ENCODE data around the gene CELA3B. TPM values are rescaled to one million over a fixed set of nuclear protein-coding genes. Genes with fewer than 3 reads are reported as not detected.

Gene CELA3B
- total and polyA plus RNA-seq, 2 experiments from 2014 or later = not detected

DNA sequence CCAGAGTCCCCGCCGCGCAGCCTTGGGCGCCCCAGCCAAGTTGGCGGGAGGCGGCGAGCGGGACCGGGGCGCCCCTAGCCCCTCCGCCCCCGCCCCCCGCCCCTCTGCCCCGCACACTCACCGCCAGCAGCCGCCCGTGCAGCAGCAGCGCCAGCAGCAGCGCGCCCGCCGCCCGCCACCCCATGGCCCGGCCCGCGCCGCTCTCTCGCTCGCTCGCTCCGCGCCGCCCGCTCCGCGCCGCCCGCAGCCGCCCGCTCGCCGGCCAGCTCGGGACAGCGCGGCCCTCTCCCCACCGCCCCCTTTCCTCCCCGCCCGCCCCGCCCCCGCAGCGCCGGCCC, 39.8 kb upstream of the CELA3B start, which contains the start of gene HSPG2:
Gene HSPG2 (minus strand): TSS at position 277 of the 338 bp plus-strand sequence. CDS start 93 bp downstream, at position 184.
- Histone ChIP-seq H3K4me1 (ENCODE audit: low read depth) (peaks cover 61% of the 10 kb centered on the region), H3K27ac (peak within 1 kb of the TSS; percentile 58)
- TF ChIP-seq, protein P1, sequence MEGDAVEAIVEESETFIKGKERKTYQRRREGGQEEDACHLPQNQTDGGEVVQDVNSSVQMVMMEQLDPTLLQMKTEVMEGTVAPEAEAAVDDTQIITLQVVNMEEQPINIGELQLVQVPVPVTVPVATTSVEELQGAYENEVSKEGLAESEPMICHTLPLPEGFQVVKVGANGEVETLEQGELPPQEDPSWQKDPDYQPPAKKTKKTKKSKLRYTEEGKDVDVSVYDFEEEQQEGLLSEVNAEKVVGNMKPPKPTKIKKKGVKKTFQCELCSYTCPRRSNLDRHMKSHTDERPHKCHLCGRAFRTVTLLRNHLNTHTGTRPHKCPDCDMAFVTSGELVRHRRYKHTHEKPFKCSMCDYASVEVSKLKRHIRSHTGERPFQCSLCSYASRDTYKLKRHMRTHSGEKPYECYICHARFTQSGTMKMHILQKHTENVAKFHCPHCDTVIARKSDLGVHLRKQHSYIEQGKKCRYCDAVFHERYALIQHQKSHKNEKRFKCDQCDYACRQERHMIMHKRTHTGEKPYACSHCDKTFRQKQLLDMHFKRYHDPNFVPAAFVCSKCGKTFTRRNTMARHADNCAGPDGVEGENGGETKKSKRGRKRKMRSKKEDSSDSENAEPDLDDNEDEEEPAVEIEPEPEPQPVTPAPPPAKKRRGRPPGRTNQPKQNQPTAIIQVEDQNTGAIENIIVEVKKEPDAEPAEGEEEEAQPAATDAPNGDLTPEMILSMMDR (IDR thresholded peaks at IDR 0.05; ENCODE audit: low read depth, low read length) = no peak

DNA sequence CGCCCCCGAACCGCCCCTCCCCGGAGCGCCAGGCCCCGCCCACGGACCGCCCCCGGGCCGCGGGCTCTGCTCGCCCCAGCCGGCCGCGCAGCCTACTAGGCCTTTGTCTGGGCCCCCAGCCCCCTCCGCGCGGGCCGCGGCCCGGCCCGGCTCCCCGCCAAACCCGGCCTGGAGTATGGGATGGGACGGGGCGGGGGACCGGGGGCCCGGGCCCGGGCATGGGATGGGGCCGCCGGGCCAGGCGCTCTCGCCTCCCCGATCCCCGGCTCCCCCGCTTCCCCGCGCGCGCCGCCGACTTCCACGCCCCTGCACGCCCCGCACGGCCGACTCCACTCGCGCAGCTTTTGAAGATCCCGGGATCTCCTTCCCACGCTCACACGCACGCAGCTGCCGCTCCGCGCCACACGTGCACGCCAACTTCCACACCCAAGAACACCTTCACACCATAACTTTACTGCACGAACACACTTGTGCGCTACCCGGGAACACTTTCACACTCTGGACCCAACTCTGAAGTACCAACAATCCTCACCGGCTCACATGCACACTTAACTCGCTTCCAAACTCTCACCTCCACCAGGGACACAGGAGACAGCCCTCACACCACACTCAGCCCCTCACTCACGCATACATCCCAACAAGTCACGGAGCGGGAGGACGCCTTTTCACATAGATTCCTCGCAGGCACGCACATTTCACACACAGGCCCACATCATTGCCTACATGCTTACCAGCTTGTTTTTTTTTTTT, 39.3 kb upstream of the CELA3B start:
- H3K27ac ChIP-seq = peak overlapping the region; percentile 33
- peak overlapping the region; percentile 40 for H3K4me3 ChIP-seq
- TF ChIP-seq, protein P1 (IDR thresholded peaks at IDR 0.05; ENCODE audit: low read depth, low read length) = no peak
- peaks cover 58% of the 10 kb centered on the region for H3K4me1 ChIP-seq (ENCODE audit: low read depth)
- H3K27me3 ChIP-seq = no peaks in the 10 kb centered on the region
- no peaks in the 10 kb centered on the region for H3K36me3 ChIP-seq
- no peaks in the 10 kb centered on the region for H3K9me3 ChIP-seq (ENCODE audit: low read depth)
- DNase-seq (ENCODE audit: low read depth in 1 of 2, low spot score in 1 of 2) = peak; percentile 92 to 94

More for the DNA sequence above, 39.8 kb upstream of the CELA3B start, which contains the start of gene HSPG2:
- Histone ChIP-seq H3K27me3 (no peaks in the 10 kb centered on the region), H3K36me3 (no peaks in the 10 kb centered on the region), H3K4me3 (peak within 1 kb of the TSS; percentile 79), H3K9me3 (ENCODE audit: low read depth) (no peaks in the 10 kb centered on the region)
- no peak for DNase-seq (ENCODE audit: low read depth in 1 of 2, low spot score in 1 of 2)

DNA sequence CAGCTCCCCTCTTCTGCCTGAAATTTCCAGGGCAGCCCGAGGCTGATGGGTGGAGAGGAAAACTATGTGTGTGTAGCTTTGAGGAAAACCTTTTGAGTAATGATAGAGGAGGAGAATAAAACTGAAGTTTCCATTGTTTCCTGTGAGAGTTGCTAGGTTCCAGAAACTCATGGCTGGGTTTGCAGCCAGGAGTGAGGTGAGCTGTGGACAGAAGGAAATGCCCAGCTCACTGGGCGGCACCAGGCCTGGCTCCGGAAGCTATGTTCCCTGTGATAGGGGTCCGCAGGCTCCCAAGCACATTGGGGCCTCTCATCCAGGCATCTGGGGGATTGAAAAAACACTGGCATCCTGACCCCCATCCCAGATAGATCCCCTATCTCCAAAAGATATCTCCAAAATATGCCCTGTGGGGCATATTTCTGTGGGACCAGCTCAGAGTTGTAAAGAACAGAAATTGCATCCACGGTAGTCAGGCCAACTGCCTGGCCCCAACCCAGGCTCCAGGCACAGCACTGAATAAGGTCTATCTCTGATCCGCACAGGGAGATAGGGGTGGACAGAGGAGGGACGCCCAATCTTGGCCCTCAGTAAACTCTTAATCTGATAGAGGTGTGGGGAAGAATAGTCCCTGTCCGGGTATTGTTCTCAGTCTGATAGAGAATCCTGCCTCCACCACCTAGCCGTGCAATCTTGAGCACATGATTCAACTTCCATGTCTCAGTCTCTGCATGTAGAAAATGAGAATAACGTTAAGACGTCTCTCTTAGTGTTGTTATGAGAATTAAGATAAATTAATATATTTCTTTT, 37.9 kb upstream of the CELA3B start:
- Histone ChIP-seq H3K27me3 (no peaks in the 10 kb centered on the region), H3K27ac (peak overlapping the region; percentile 15), H3K4me1 (ENCODE audit: low read depth) (peaks cover 47% of the 10 kb centered on the region), H3K36me3 (no peaks in the 10 kb centered on the region), H3K4me3 (no peak overlapping the region), H3K9me3 (ENCODE audit: low read depth) (no peaks in the 10 kb centered on the region)
- TF ChIP-seq, protein P1 (IDR thresholded peaks at IDR 0.05; ENCODE audit: low read depth, low read length) = no peak
- DNase-seq (ENCODE audit: low read depth in 1 of 2, low spot score in 1 of 2) = no peak

DNA sequence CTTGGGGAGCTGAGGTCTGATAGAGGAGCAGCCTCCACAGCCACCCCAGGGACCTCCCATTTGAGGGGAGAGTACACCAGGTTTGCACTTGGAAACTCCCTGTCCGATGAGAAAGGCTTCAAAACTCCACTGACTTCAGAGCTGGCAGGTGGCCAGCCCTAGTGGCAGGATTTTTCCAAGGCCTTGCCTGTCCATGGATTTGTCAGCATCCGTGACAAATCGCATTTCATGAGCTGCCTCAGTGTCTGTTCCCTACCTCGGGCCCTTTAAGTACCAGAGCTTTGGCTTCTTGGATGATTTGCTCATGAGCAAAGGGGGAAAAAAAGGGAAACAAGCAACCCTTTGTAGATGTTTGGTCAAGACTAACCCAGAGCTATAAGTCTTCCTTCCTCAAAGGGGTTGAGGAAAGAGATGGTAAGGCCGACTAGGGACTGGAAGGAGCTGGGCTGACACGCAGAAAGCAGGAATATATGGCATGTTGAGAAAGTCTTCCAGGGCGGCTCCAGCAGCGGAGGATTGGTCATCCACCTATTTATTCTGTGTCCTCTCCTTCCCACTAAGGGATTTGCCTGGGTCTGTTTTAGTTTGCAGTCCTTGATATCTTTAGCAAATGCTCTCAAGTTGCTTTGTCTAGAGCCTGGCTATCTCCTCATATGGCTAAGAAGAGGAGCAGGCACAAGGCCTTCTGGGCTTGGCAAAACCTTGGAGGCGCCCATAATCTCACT, 37.0 kb upstream of the CELA3B start:
- Histone ChIP-seq H3K27me3 (no peaks in the 10 kb centered on the region), H3K36me3 (no peaks in the 10 kb centered on the region), H3K9me3 (ENCODE audit: low read depth) (no peaks in the 10 kb centered on the region), H3K4me3 (no peak overlapping the region), H3K27ac (peak overlapping the region; percentile 55), H3K4me1 (ENCODE audit: low read depth) (peaks cover 47% of the 10 kb centered on the region)
- TF ChIP-seq, protein P1 (IDR thresholded peaks at IDR 0.05; ENCODE audit: low read depth, low read length) = peak; percentile 50
- DNase-seq (ENCODE audit: low read depth in 1 of 2, low spot score in 1 of 2) = peak; percentile 79 to 94

DNA sequence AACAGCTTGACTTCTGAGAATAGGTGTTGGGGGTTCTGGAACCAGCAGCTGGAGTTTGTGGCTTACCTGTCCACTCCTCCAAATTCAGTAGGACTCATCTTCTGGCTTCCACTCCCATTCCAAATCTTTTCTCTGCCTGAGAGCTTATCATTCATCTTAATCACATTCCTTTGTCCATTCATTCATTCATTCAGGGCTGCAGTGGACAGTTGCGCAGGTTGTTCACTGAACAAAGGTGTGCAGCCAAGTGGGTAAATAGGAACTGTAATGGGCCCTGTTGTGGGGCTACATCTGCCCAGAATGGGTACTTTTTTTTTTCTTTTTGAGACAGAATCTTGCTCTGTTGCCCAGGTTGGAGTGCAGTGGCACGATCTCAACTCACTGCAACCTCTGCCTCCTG, 36.3 kb upstream of the CELA3B start:
- TF ChIP-seq, protein P1 (IDR thresholded peaks at IDR 0.05; ENCODE audit: low read depth, low read length) = no peak
- H3K4me1 ChIP-seq (ENCODE audit: low read depth) = peaks cover 43% of the 10 kb centered on the region

More for the DNA sequence above, 36.3 kb upstream of the CELA3B start:
- Histone ChIP-seq H3K4me3 (no peak overlapping the region), H3K27me3 (no peaks in the 10 kb centered on the region), H3K27ac (peak overlapping the region; percentile 55), H3K9me3 (ENCODE audit: low read depth) (no peaks in the 10 kb centered on the region), H3K36me3 (no peaks in the 10 kb centered on the region)
- no peak for DNase-seq (ENCODE audit: low read depth in 1 of 2, low spot score in 1 of 2)

All from cardiac muscle cell (in vitro differentiated cells and primary cell).